Neural cell (in vitro differentiated cells): Measurements from ENCODE around the gene FAM234A.

Source experiments
- EZH2 ChIP-seq: fragments of 200-600, 300-800 bp; shearing (Covaris generic), sonication (generic); IDR thresholded peaks from 2 replicates; pipeline ENCODE4 v1.6.1; 2014; ENCODE audit warnings: antibody characterized with exemption, low read length, borderline replicate concordance, mild to moderate bottlenecking; ENCODE audit not compliant: insufficient read depth, poor library complexity, severe bottlenecking
- RAD21 ChIP-seq: fragments of 450-650 bp; conservative IDR thresholded peaks from 2 replicates; pipeline ENCODE4 v1.6.1; 2014; ENCODE audit warnings: antibody characterized with exemption, mild to moderate bottlenecking, moderate library complexity
- TF ChIP-seq, protein P1 (sequence below): fragments of 450-650 bp; IDR thresholded peaks from 2 replicates; pipeline ENCODE4 v1.5.1; 2014; ENCODE audit warnings: antibody characterized with exemption, mild to moderate bottlenecking, moderate library complexity; ENCODE audit not compliant: poor library complexity, severe bottlenecking
- TF ChIP-seq, protein P2 (sequence below): IDR thresholded peaks from 2 replicates; pipeline ENCODE4 v1.6.1; 2012; ENCODE audit warnings: borderline replicate concordance

DNA sequence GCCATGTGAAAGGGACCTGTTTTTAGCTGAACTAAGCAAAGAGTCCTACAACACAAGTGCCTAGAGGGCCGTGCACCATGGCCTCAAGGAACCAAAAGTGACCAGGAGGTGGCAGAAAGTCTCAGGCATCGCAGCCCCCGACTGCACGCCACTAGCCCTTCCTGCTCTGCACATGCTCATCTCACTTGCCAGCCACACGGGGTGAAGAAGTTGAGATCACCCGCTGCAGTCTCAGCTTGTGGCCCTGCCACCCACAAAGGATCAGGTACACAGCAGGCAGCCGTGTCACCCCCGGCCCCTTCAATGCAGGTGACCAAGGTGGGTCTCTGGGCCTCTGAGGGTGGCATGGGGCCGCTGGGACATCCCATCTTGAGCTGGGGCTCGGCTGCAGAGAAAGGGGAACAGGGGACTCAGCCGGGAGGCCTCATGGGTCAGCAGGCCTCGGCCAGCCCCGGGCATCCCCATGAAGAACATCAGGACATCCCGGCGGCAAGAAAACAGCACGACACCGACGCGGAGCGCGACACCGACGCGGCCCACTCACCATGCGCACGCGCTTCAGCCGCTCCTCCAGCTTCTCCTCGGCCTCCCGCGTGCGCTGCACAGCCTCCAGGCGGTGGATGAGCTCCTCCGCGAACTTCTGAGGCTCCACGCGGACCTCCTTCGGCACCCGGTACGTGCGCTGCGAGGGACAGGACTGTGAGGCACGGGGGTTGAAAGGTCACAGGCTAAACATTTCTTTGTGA, 69.3 kb downstream of the FAM234A start:
- no peak for TF ChIP-seq EZH2
- TF ChIP-seq, protein P1, sequence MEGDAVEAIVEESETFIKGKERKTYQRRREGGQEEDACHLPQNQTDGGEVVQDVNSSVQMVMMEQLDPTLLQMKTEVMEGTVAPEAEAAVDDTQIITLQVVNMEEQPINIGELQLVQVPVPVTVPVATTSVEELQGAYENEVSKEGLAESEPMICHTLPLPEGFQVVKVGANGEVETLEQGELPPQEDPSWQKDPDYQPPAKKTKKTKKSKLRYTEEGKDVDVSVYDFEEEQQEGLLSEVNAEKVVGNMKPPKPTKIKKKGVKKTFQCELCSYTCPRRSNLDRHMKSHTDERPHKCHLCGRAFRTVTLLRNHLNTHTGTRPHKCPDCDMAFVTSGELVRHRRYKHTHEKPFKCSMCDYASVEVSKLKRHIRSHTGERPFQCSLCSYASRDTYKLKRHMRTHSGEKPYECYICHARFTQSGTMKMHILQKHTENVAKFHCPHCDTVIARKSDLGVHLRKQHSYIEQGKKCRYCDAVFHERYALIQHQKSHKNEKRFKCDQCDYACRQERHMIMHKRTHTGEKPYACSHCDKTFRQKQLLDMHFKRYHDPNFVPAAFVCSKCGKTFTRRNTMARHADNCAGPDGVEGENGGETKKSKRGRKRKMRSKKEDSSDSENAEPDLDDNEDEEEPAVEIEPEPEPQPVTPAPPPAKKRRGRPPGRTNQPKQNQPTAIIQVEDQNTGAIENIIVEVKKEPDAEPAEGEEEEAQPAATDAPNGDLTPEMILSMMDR: no peak
- TF ChIP-seq, protein P2, sequence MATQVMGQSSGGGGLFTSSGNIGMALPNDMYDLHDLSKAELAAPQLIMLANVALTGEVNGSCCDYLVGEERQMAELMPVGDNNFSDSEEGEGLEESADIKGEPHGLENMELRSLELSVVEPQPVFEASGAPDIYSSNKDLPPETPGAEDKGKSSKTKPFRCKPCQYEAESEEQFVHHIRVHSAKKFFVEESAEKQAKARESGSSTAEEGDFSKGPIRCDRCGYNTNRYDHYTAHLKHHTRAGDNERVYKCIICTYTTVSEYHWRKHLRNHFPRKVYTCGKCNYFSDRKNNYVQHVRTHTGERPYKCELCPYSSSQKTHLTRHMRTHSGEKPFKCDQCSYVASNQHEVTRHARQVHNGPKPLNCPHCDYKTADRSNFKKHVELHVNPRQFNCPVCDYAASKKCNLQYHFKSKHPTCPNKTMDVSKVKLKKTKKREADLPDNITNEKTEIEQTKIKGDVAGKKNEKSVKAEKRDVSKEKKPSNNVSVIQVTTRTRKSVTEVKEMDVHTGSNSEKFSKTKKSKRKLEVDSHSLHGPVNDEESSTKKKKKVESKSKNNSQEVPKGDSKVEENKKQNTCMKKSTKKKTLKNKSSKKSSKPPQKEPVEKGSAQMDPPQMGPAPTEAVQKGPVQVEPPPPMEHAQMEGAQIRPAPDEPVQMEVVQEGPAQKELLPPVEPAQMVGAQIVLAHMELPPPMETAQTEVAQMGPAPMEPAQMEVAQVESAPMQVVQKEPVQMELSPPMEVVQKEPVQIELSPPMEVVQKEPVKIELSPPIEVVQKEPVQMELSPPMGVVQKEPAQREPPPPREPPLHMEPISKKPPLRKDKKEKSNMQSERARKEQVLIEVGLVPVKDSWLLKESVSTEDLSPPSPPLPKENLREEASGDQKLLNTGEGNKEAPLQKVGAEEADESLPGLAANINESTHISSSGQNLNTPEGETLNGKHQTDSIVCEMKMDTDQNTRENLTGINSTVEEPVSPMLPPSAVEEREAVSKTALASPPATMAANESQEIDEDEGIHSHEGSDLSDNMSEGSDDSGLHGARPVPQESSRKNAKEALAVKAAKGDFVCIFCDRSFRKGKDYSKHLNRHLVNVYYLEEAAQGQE: no peak
- no peak for TF ChIP-seq RAD21
